ENCODE data around the gene CENPV. TPM values are rescaled to one million over a fixed set of nuclear protein-coding genes. Genes with fewer than 3 reads are reported as not detected.

CENPV gene
- total RNA-seq, 1 donor from 2014 or later, result 38.8 TPM

- Mint-ChIP-seq H3K36me3 (ENCODE audit: low read depth, unreplicated experiment) (peaks cover 1% of the 10 kb centered on the region), H3K27ac (ENCODE audit: unreplicated experiment) (no peak overlapping the region), H3K4me1 (ENCODE audit: low read depth, unreplicated experiment) (peaks cover 16% of the 10 kb centered on the region), H3K4me3 (ENCODE audit: unreplicated experiment) (no peak overlapping the region), H3K27me3 (ENCODE audit: low read depth, unreplicated experiment) (no peaks in the 10 kb centered on the region), H3K9me3 (ENCODE audit: unreplicated experiment) (no peaks in the 10 kb centered on the region)
- Histone ChIP-seq H3K4me1 (ENCODE audit: insufficient read depth, low read length) (peaks cover 5% of the 10 kb centered on the region), H3K4me2 (ENCODE audit: low read length) (no peak overlapping the region), H3K9ac (ENCODE audit: low read length) (no peak overlapping the region), H3K27me3 (ENCODE audit: insufficient read depth, low read length) (no peaks in the 10 kb centered on the region), H3K27ac (ENCODE audit: low read depth, low read length) (no peak overlapping the region), H4K20me1 (ENCODE audit: insufficient read depth, low read length) (no peaks in the 10 kb centered on the region), H3K36me3 (ENCODE audit: insufficient read depth, low read length) (no peaks in the 10 kb centered on the region), H2AFZ (ENCODE audit: low read depth, low read length) (no peak overlapping the region), H3K9me3 (ENCODE audit: insufficient read depth, low read depth, low read length) (no peaks in the 10 kb centered on the region), H3K4me3 (ENCODE audit: insufficient read depth, low read depth, low read length) (no peak overlapping the region), H3K79me2 (ENCODE audit: insufficient read depth, low read length) (no peaks in the 10 kb centered on the region)
- DNase-seq (ENCODE audit: low read depth) (no peak), FAIRE-seq (no peak)
- TF ChIP-seq EZH2 (IDR thresholded peaks at IDR 0.05; ENCODE audit: insufficient read depth, low read length) (no peak), CTCF (IDR thresholded peaks at IDR 0.05; ENCODE audit: insufficient read depth, low read depth, low read length) (no peak)
These were observed 59.3 kb downstream of the CENPV start for GRCh38 chr17:16293931-16294330.

Other genes with a start within 250 kb of the CENPV start
- 119 and 121 TPM in 2 replicates for gene NCOR1, start 137.9 kb downstream of the CENPV start, total RNA-seq
- gene PIGL, start 136.3 kb downstream of the CENPV start, total RNA-seq, result 21.9 and 25.5 TPM in 2 replicates
- 1,755 and 1,783 TPM in 2 replicates for gene UBB, start 27.6 kb upstream of the CENPV start, total RNA-seq
- 0.50 and 0.86 TPM in 2 replicates for gene TRPV2, start 62.1 kb upstream of the CENPV start, total RNA-seq
- gene LRRC75A, start 138.7 kb upstream of the CENPV start, total RNA-seq, result 0.36 TPM in 2 replicates
- 8.7 and 8.9 TPM in 2 replicates for gene ZNF287, start 215.7 kb upstream of the CENPV start, total RNA-seq